ENCODE data around the gene GPD1.

Gene GPD1

DNA sequence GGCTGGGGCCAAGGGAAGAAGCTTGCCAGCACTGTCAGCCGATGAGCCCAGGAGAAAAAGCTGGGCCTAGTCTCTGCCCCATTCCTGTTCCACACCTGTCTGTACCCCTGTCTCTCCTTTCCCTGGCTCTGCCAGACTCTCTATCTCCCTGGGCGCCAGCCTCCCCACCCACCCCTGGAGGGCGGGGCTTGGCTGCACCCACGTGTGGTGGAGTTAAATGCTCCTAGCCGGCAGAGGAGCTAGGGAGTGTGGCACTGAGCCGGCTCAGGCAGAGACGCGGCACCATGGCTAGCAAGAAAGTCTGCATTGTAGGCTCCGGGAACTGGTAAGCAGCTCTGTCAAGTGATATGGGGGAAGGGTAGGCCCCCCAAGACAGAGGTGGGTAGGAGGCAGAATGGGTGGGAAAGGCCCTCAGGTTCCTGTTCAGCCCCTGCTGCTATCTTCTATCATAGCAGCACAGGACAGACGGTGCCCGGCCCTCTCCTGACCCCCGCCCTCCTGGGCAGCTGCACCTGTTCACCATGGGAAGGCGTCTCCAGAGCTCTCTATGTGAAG is at the start of gene GPD1:
Gene GPD1 (plus strand): TSS at position 242 of the 555 bp plus-strand sequence. CDS start 43 bp downstream, at position 285.
- no peak within 1 kb of the TSS for H3K27ac ChIP-seq (ENCODE audit: low read depth, low read length, poor library complexity, severe bottlenecking)

DNA sequence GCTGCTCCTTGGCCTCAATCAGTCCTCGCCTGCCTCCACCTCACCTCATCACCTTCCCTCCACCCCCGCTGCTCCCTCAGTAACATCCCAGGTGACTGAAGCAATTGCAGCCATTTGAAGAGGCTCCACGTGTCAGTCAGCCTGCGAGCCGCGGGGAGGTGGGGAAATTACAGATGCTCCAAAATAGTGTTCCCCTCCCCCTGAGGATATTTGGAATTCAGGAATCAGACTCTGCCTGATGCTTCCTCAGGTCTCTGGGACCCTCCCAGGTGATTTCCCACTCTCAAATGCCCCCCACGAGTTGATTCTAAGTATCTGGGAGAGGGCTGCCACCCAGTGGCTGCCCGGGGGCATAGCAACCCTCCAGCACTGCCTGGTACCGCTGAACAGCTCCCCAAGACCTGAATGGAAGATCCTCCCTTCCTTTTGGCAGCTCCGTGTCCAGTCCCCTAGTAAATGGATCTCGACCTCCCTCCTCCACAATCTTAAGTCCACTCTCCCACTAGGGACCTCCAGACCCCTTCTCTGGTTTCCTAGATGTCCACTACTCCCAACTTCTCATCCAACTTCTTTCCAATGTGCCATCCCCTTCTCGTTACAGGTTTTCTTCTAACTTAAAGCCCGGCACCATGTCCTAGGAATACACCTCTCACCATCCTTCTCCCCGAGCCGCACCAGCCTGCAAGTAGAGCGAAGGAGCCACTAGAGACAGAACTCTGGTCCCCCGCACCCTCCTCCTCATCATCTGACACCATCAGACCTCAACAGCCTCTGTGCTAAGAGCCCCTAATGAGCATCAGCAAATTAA is 47.8 kb upstream of the GPD1 start:
- H3K27ac ChIP-seq (ENCODE audit: low read depth, low read length, poor library complexity, severe bottlenecking) = no peak overlapping the region
- TF ChIP-seq, protein P1, sequence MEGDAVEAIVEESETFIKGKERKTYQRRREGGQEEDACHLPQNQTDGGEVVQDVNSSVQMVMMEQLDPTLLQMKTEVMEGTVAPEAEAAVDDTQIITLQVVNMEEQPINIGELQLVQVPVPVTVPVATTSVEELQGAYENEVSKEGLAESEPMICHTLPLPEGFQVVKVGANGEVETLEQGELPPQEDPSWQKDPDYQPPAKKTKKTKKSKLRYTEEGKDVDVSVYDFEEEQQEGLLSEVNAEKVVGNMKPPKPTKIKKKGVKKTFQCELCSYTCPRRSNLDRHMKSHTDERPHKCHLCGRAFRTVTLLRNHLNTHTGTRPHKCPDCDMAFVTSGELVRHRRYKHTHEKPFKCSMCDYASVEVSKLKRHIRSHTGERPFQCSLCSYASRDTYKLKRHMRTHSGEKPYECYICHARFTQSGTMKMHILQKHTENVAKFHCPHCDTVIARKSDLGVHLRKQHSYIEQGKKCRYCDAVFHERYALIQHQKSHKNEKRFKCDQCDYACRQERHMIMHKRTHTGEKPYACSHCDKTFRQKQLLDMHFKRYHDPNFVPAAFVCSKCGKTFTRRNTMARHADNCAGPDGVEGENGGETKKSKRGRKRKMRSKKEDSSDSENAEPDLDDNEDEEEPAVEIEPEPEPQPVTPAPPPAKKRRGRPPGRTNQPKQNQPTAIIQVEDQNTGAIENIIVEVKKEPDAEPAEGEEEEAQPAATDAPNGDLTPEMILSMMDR (IDR thresholded peaks at IDR 0.05; ENCODE audit: low read length) = peak; percentile 98
- no peak for TF ChIP-seq EZH2 (IDR thresholded peaks at IDR 0.05; ENCODE audit: borderline replicate concordance, low read length)

More for the DNA sequence above, at the start of gene GPD1:
- Histone ChIP-seq H2AFZ (ENCODE audit: low read length) (no peak within 1 kb of the TSS), H3K9ac (ENCODE audit: low read length) (no peak within 1 kb of the TSS), H3K36me3 (ENCODE audit: insufficient read depth, low read length) (peaks cover 29% of the 10 kb centered on the region), H4K20me1 (ENCODE audit: insufficient read depth, low read length) (no peaks in the 10 kb centered on the region), H3K27me3 (ENCODE audit: insufficient read depth, low read length) (no peaks in the 10 kb centered on the region), H3K4me2 (ENCODE audit: low read length) (no peak within 1 kb of the TSS), H3K4me1 (ENCODE audit: insufficient read depth, low read length, severe bottlenecking) (peaks cover 6% of the 10 kb centered on the region), H3K4me3 (ENCODE audit: low read depth, low read length, poor library complexity, severe bottlenecking) (no peak within 1 kb of the TSS), H3F3A (ENCODE audit: insufficient read depth, low read length) (no peaks in the 10 kb centered on the region), H3K79me2 (ENCODE audit: insufficient read depth, low read length) (no peaks in the 10 kb centered on the region), H3K9me2 (ENCODE audit: low read depth, low read length) (no peaks in the 10 kb centered on the region), H3K9me3 (ENCODE audit: low read length) (no peaks in the 10 kb centered on the region)
- TF ChIP-seq, protein P1 (IDR thresholded peaks at IDR 0.05; ENCODE audit: low read length) = no peak
- no peak for TF ChIP-seq EZH2 (IDR thresholded peaks at IDR 0.05; ENCODE audit: borderline replicate concordance, low read length)

DNA sequence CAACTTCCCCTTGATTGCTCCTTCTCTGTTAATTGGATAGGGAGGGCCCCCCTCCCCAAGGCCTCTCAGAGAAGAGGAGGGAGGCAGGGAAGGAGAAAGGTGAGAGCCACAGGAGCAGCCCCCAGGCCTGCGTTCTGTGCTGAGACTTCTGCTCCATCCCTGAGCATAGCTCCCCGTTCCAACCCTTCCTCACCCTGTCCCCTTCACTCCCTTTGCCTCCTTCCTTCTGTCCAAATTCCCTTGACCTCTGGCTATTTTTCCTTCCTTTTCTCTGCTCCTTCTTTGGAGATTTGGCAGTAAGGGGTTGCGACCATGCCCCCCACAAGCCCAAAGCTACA is 47.2 kb upstream of the GPD1 start:
- no peaks in the 10 kb centered on the region for H3K36me3 ChIP-seq (ENCODE audit: insufficient read depth, low read length)
- peak overlapping the region; percentile 83 for H3K4me2 ChIP-seq (ENCODE audit: low read length)
- H3K9ac ChIP-seq (ENCODE audit: low read length) = no peak overlapping the region; the same call in 1 of the 2 replicates
- peak overlapping the region; percentile 65 for H3K4me3 ChIP-seq (ENCODE audit: low read depth, low read length, poor library complexity, severe bottlenecking)
- no peaks in the 10 kb centered on the region for H3K9me3 ChIP-seq (ENCODE audit: low read length)
- no peak overlapping the region for H2AFZ ChIP-seq (ENCODE audit: low read length)
- no peaks in the 10 kb centered on the region for H4K20me1 ChIP-seq (ENCODE audit: insufficient read depth, low read length)
- H3K27me3 ChIP-seq (ENCODE audit: insufficient read depth, low read length) = peaks cover 6% of the 10 kb centered on the region
- no peaks in the 10 kb centered on the region for H3K9me2 ChIP-seq (ENCODE audit: low read depth, low read length)
- peaks cover 37% of the 10 kb centered on the region for H3K4me1 ChIP-seq (ENCODE audit: insufficient read depth, low read length, severe bottlenecking)
- H3F3A ChIP-seq (ENCODE audit: insufficient read depth, low read length) = no peaks in the 10 kb centered on the region
- TF ChIP-seq, protein P1 (IDR thresholded peaks at IDR 0.05; ENCODE audit: low read length) = no peak
- TF ChIP-seq EZH2 (IDR thresholded peaks at IDR 0.05; ENCODE audit: borderline replicate concordance, low read length) = no peak
- no peaks in the 10 kb centered on the region for H3K79me2 ChIP-seq (ENCODE audit: insufficient read depth, low read length)
- no peak overlapping the region for H3K27ac ChIP-seq (ENCODE audit: low read depth, low read length, poor library complexity, severe bottlenecking)

More for the DNA sequence above, 47.8 kb upstream of the GPD1 start:
- no peaks in the 10 kb centered on the region for H3K9me3 ChIP-seq (ENCODE audit: low read length)
- H3K36me3 ChIP-seq (ENCODE audit: insufficient read depth, low read length) = no peaks in the 10 kb centered on the region
- H3K4me3 ChIP-seq (ENCODE audit: low read depth, low read length, poor library complexity, severe bottlenecking) = peak overlapping the region; percentile 24
- peaks cover 9% of the 10 kb centered on the region for H3K27me3 ChIP-seq (ENCODE audit: insufficient read depth, low read length)
- H2AFZ ChIP-seq (ENCODE audit: low read length) = no peak overlapping the region
- H3K4me2 ChIP-seq (ENCODE audit: low read length) = peak overlapping the region; percentile 61
- no peaks in the 10 kb centered on the region for H3F3A ChIP-seq (ENCODE audit: insufficient read depth, low read length)
- H3K79me2 ChIP-seq (ENCODE audit: insufficient read depth, low read length) = no peaks in the 10 kb centered on the region
- H3K4me1 ChIP-seq (ENCODE audit: insufficient read depth, low read length, severe bottlenecking) = peaks cover 37% of the 10 kb centered on the region
- no peak overlapping the region for H3K9ac ChIP-seq (ENCODE audit: low read length)
- H3K9me2 ChIP-seq (ENCODE audit: low read depth, low read length) = no peaks in the 10 kb centered on the region
- no peaks in the 10 kb centered on the region for H4K20me1 ChIP-seq (ENCODE audit: insufficient read depth, low read length)
